Measurements from ENCODE around the gene SLC38A4. TPM values are rescaled to one million over a fixed set of nuclear protein-coding genes. Genes with fewer than 3 reads are reported as not detected.

The SLC38A4 gene
- total and polyA plus RNA-seq, 2 of the 8 experiments (the other 6 are each of a cell fraction or from before 2014, with no cell fraction given): 6.7 to 15.4 TPM

- TF ChIP-seq SP2 (IDR thresholded peaks at IDR 0.05; ENCODE audit: low read length): no peak
- TF ChIP-seq KDM1A (IDR thresholded peaks at IDR 0.05; ENCODE audit: borderline replicate concordance, low read length): no peak
- no peak for TF ChIP-seq TCF12 (IDR thresholded peaks at IDR 0.05; ENCODE audit: low read depth, low read length)
- no peak for TF ChIP-seq GTF2F1 (IDR thresholded peaks at IDR 0.05; ENCODE audit: borderline replicate concordance, low read depth, low read length)
- no peak for TF ChIP-seq BCL11A (IDR thresholded peaks at IDR 0.05; ENCODE audit: low read depth in 2 of 2, low read length in 2 of 2)
Measured at GRCh38 chr12:46770501-46771183, 55.2 kb downstream of the SLC38A4 start (continued).
